ENCODE results near the gene MYCN.

DNA sequence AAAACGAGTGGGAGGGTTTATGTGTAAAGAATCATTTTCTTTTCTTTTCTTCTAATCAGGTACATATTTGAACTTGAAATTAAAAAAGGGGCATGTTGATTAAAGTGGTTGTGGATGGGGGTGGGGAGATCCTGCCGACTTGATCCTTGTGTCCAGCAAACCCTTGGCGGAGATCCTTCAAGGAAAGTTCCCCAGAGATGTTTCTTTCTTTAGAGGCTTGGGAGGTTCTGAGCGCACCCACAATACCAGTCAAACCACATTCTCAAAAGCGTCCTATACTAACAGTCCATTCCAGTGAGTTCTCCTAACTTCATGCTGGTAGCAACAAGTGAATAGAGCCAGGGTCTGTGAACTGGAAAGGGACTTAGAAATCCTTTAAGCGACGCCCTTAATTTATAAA is 49.2 kb downstream of the MYCN start:
- TF ChIP-seq, protein P1, sequence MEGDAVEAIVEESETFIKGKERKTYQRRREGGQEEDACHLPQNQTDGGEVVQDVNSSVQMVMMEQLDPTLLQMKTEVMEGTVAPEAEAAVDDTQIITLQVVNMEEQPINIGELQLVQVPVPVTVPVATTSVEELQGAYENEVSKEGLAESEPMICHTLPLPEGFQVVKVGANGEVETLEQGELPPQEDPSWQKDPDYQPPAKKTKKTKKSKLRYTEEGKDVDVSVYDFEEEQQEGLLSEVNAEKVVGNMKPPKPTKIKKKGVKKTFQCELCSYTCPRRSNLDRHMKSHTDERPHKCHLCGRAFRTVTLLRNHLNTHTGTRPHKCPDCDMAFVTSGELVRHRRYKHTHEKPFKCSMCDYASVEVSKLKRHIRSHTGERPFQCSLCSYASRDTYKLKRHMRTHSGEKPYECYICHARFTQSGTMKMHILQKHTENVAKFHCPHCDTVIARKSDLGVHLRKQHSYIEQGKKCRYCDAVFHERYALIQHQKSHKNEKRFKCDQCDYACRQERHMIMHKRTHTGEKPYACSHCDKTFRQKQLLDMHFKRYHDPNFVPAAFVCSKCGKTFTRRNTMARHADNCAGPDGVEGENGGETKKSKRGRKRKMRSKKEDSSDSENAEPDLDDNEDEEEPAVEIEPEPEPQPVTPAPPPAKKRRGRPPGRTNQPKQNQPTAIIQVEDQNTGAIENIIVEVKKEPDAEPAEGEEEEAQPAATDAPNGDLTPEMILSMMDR (IDR thresholded peaks at IDR 0.05; ENCODE audit: low read length) = no peak
- TF ChIP-seq EZH2 (optimal IDR thresholded peaks at IDR 0.05; ENCODE audit: low read depth, low read length) = no peak
